ENCODE measurements around the gene TEAD2.

- TF ChIP-seq CTCF (IDR thresholded peaks at IDR 0.05), result no peak
- TF ChIP-seq POLR2A (IDR thresholded peaks at IDR 0.05), result no peak
These were observed 36.7 kb upstream of the TEAD2 start for GRCh38 chr19:49398931-49399330.
